Keratinocyte (primary cell): ENCODE results near the gene AKAP13.

ENCODE experiments used
- EZH2 ChIP-seq: IDR thresholded peaks from one replicate; pipeline ENCODE4 v1.6.1; 2012; ENCODE audit warnings: inconsistent platforms, mild to moderate bottlenecking, low read length, moderate library complexity
- TF ChIP-seq, protein P1 (sequence below), 3 experiments: IDR thresholded peaks in 1 of 3; conservative IDR thresholded peaks in 1 of 3; optimal IDR thresholded peaks in 1 of 3; 2 replicates in 2 of 3; 3 replicates in 1 of 3; pipeline versions ENCODE3 to v1.5.1; 2011; ENCODE audit warnings: low read length in 3 of 3, mild to moderate bottlenecking in 3 of 3, moderate library complexity in 2 of 3, control low read depth in 1 of 3, inconsistent platforms in 1 of 3; ENCODE audit not compliant: insufficient read depth in 2 of 3; ENCODE audit errors: extremely low read depth in 1 of 3

DNA sequence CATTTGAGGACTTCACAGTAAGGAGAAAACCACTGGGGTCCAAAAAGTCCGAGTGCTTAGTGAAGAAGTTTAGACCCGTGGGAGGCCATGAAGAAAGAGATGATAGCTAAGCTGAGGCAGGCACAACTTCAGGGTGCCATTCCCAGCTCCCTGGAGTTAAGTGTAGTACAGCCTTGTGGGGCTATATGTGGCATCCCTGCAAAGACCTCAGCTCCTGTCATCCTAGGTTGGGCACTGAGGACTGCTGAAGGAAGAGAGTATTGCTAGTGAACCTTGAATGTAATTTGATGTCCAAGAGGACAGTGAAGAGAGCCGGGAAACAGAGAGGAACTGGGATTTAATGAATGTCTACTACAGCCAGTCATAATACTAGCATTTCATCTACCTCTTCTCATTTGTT is 162.1 kb downstream of the AKAP13 start:
- TF ChIP-seq, protein P1, sequence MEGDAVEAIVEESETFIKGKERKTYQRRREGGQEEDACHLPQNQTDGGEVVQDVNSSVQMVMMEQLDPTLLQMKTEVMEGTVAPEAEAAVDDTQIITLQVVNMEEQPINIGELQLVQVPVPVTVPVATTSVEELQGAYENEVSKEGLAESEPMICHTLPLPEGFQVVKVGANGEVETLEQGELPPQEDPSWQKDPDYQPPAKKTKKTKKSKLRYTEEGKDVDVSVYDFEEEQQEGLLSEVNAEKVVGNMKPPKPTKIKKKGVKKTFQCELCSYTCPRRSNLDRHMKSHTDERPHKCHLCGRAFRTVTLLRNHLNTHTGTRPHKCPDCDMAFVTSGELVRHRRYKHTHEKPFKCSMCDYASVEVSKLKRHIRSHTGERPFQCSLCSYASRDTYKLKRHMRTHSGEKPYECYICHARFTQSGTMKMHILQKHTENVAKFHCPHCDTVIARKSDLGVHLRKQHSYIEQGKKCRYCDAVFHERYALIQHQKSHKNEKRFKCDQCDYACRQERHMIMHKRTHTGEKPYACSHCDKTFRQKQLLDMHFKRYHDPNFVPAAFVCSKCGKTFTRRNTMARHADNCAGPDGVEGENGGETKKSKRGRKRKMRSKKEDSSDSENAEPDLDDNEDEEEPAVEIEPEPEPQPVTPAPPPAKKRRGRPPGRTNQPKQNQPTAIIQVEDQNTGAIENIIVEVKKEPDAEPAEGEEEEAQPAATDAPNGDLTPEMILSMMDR (optimal IDR thresholded peaks at IDR 0.05 in 1 of 3, IDR thresholded peaks at IDR 0.05 in 1 of 3, conservative IDR thresholded peaks at IDR 0.05 in 1 of 3; ENCODE audit: extremely low read depth in 1 of 3, insufficient read depth in 2 of 3, low read length in 3 of 3) = no peak
- no peak for TF ChIP-seq EZH2
